Caco-2 (cell line): ENCODE measurements around the gene BUB1B. TPM values are rescaled to one million over a fixed set of nuclear protein-coding genes. Genes with fewer than 3 reads are reported as not detected.

ENCODE experiments used
- BruUV-seq: library from RNA; stranded (reverse); fragments of 400-500 nt; replicated peaks from 2 replicates; lab custom pipeline; 2021; lab: Mats Ljungman, UMichigan
- CTCF ChIA-PET: fragments of 300-600 bp; sonication (Branson Sonifier 250); formaldehyde crosslinking; loops from one replicate; lab custom pipeline; 2022; ENCODE audit warnings: antibody characterized with exemption; lab: Charles Lee
- POLR2A ChIA-PET: fragments of 300-600 bp; sonication (Branson Sonifier 250); formaldehyde crosslinking; loops from one replicate; lab custom pipeline; 2022; ENCODE audit warnings: antibody characterized with exemption; lab: Charles Lee
- DNase-seq, 2 experiments: peaks; one replicate each; pipeline versions ENCODE4 v3.0.0 to v3.0.0-alpha.2; 2020 to 2022
- H3K27me3 ChIP-seq: replicated peaks from 2 replicates; pipeline ENCODE4 v1.6.0; 2011; ENCODE audit warnings: low read length; ENCODE audit not compliant: control insufficient read depth, insufficient read depth
- H3K36me3 ChIP-seq: 2 replicates; pipeline ENCODE4 v1.5.1; 2011; ENCODE audit warnings: low read length; ENCODE audit not compliant: control insufficient read depth, insufficient read depth
- H3K4me1 ChIP-seq: fragments of 250-450 bp; sonication (Bioruptor Pico); 2 replicates; pipeline ENCODE4 v1.5.1; 2020; ENCODE audit warnings: mild to moderate bottlenecking
- H3K4me3 ChIP-seq: 2 replicates; pipeline ENCODE4 v1.5.1; 2011; ENCODE audit warnings: low read depth, mild to moderate bottlenecking, control low read depth, low read length
- H3K9me3 ChIP-seq: fragments of 250-450 bp; sonication (Bioruptor Pico); 2 replicates; pipeline ENCODE4 v1.5.1; 2020; ENCODE audit warnings: mild to moderate bottlenecking, moderate library complexity
- H3K27ac Mint-ChIP-seq: one replicate; pipeline ENCODE4 v1.8.0; 2022; ENCODE audit warnings: mixed read lengths; ENCODE audit not compliant: unreplicated experiment
- H3K27me3 Mint-ChIP-seq: one replicate; pipeline ENCODE4 v1.8.0; 2022; ENCODE audit warnings: mixed read lengths; ENCODE audit not compliant: insufficient read depth, unreplicated experiment
- H3K36me3 Mint-ChIP-seq: one replicate; pipeline ENCODE4 v1.8.0; 2022; ENCODE audit warnings: mild to moderate bottlenecking, mixed read lengths; ENCODE audit not compliant: insufficient read depth, unreplicated experiment
- H3K4me1 Mint-ChIP-seq: one replicate; pipeline ENCODE4 v1.8.0; 2022; ENCODE audit warnings: low read depth, mixed read lengths; ENCODE audit not compliant: unreplicated experiment
- H3K4me3 Mint-ChIP-seq: one replicate; pipeline ENCODE4 v1.8.0; 2022; ENCODE audit warnings: mild to moderate bottlenecking, moderate library complexity, mixed read lengths; ENCODE audit not compliant: unreplicated experiment
- H3K9me3 Mint-ChIP-seq: one replicate; pipeline ENCODE4 v1.8.0; 2022; ENCODE audit warnings: mixed read lengths; ENCODE audit not compliant: unreplicated experiment
- intact Hi-C: fragments of 100-400 bp; cut with micrococcal nuclease; formaldehyde crosslinking; loops from one replicate; pipeline ENCODE4 v1.10.0; 2022; ENCODE audit not compliant: unreplicated experiment
- total RNA-seq: library from RNA; stranded (reverse); gene quantifications from 2 replicates; pipeline ENCODE4 v1.2.3, GENCODE V29; 2022
- TF ChIP-seq, protein P1 (sequence below), 2 experiments: fragments of 200-600 bp in 1 of 2; IDR thresholded peaks; 1 replicate in 1 of 2; 2 replicates in 1 of 2; pipeline versions ENCODE4 v1.5.1 to v1.8.0; 2011 to 2022; ENCODE audit warnings: antibody characterized with exemption in 1 of 2, control low read depth in 1 of 2, inconsistent platforms in 1 of 2, low read depth in 1 of 2, low read length in 1 of 2, mild to moderate bottlenecking in 1 of 2, moderate library complexity in 1 of 2; ENCODE audit not compliant: insufficient read depth in 1 of 2, severe bottlenecking in 1 of 2, unreplicated experiment in 1 of 2

The BUB1B gene
- total RNA-seq, 1 experiment from 2014 or later, result 73.5 TPM

- H3K36me3 ChIP-seq, result no peaks in the 10 kb centered on the region; the same call in 1 of the 2 replicates
- ChIA-PET POLR2A (no interaction called here), CTCF (interaction anchor here (1.0 to 1.4 kb wide), 2 partner anchors 14 to 48 kb away, joined by 3 to 4 read pairs; no protein-coding TSS in a partner anchor)
- H3K27me3 ChIP-seq, result no peaks in the 10 kb centered on the region
- H3K27ac Mint-ChIP-seq, result no peak overlapping the region
- TF ChIP-seq, protein P1, sequence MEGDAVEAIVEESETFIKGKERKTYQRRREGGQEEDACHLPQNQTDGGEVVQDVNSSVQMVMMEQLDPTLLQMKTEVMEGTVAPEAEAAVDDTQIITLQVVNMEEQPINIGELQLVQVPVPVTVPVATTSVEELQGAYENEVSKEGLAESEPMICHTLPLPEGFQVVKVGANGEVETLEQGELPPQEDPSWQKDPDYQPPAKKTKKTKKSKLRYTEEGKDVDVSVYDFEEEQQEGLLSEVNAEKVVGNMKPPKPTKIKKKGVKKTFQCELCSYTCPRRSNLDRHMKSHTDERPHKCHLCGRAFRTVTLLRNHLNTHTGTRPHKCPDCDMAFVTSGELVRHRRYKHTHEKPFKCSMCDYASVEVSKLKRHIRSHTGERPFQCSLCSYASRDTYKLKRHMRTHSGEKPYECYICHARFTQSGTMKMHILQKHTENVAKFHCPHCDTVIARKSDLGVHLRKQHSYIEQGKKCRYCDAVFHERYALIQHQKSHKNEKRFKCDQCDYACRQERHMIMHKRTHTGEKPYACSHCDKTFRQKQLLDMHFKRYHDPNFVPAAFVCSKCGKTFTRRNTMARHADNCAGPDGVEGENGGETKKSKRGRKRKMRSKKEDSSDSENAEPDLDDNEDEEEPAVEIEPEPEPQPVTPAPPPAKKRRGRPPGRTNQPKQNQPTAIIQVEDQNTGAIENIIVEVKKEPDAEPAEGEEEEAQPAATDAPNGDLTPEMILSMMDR (IDR thresholded peaks at IDR 0.05; ENCODE audit: insufficient read depth in 1 of 2, low read depth in 1 of 2, low read length in 1 of 2, severe bottlenecking in 1 of 2, unreplicated experiment in 1 of 2), result no peak
- H3K4me3 Mint-ChIP-seq, result no peak overlapping the region
- no peak overlapping the region for H3K4me3 ChIP-seq
- no peaks in the 10 kb centered on the region for H3K4me1 ChIP-seq
- no peaks in the 10 kb centered on the region for H3K36me3 Mint-ChIP-seq
- H3K27me3 Mint-ChIP-seq, result no peaks in the 10 kb centered on the region
- intact Hi-C loops, result no loop called here
- no peaks in the 10 kb centered on the region for H3K4me1 Mint-ChIP-seq
- H3K9me3 Mint-ChIP-seq, result no peaks in the 10 kb centered on the region
- BruUV-seq, result no TSS peak
- no peak for DNase-seq
- no peaks in the 10 kb centered on the region for H3K9me3 ChIP-seq
Measured at GRCh38 chr15:40265355-40265754, 104.5 kb downstream of the BUB1B start.

DNA sequence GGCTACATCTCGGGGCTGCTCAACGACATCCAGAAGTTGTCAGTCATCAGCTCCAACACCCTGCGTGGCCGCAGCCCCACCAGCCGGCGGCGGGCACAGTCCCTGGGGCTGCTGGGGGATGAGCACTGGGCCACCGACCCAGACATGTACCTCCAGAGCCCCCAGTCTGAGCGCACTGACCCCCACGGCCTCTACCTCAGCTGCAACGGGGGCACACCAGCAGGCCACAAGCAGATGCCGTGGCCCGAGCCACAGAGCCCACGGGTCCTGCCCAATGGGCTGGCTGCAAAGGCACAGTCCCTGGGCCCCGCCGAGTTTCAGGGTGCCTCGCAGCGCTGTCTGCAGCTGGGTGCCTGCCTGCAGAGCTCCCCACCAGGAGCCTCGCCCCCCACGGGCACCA, 105.0 kb downstream of the BUB1B start:
- H3K4me3 ChIP-seq, result no peak overlapping the region
- Mint-ChIP-seq H3K36me3 (no peaks in the 10 kb centered on the region), H3K27ac (no peak overlapping the region), H3K27me3 (no peaks in the 10 kb centered on the region), H3K4me3 (no peak overlapping the region), H3K4me1 (no peaks in the 10 kb centered on the region), H3K9me3 (no peaks in the 10 kb centered on the region)
- no peaks in the 10 kb centered on the region; the same call in 1 of the 2 replicates for H3K36me3 ChIP-seq
- TF ChIP-seq, protein P1 (IDR thresholded peaks at IDR 0.05; ENCODE audit: insufficient read depth in 1 of 2, low read depth in 1 of 2, low read length in 1 of 2, severe bottlenecking in 1 of 2, unreplicated experiment in 1 of 2), result no peak
- H3K4me1 ChIP-seq, result no peaks in the 10 kb centered on the region
- BruUV-seq, result no TSS peak
- no peaks in the 10 kb centered on the region for H3K27me3 ChIP-seq
- H3K9me3 ChIP-seq, result no peaks in the 10 kb centered on the region
- DNase-seq, result no peak
- ChIA-PET POLR2A (no interaction called here), CTCF (no interaction called here)
- intact Hi-C loops, result no loop called here

DNA sequence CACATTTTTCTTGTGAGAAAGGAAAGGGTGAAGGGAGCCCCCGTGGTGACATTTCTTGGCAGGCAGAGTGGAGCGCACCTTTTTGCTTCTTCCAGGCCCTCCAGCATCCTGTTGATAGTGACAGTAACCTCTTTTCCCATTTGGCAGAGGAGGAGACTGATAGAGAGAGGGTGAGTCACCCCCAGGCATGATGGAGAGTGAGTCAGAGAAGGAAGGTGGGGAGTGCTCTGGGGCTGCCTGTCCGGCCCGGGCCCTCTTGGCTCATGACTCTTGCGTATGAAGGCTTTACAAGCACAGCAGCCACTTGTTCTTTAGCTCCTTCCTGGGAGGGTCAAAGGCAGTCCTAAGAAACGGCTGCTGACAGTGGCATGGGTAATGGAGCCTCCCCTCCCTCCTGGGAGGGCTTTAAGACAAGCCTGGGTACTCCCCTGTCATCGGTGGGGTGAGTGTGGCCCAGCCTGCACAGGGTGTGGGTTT, 106.0 kb downstream of the BUB1B start:
- Mint-ChIP-seq H3K4me3 (no peak overlapping the region), H3K27me3 (no peaks in the 10 kb centered on the region), H3K27ac (no peak overlapping the region), H3K9me3 (no peaks in the 10 kb centered on the region), H3K36me3 (no peaks in the 10 kb centered on the region), H3K4me1 (no peaks in the 10 kb centered on the region)
- no peak overlapping the region for H3K4me3 ChIP-seq
- H3K9me3 ChIP-seq, result no peaks in the 10 kb centered on the region
- intact Hi-C loops, result no loop called here
- no peak for DNase-seq
- TF ChIP-seq, protein P1 (IDR thresholded peaks at IDR 0.05; ENCODE audit: insufficient read depth in 1 of 2, low read depth in 1 of 2, low read length in 1 of 2, severe bottlenecking in 1 of 2, unreplicated experiment in 1 of 2), result no peak
- no peaks in the 10 kb centered on the region for H3K27me3 ChIP-seq
- POLR2A ChIA-PET, result no interaction called here
- H3K36me3 ChIP-seq, result no peaks in the 10 kb centered on the region; the same call in 1 of the 2 replicates
- CTCF ChIA-PET, result interaction anchor here (1.5 to 2.0 kb wide), 2 partner anchors 12 to 50 kb away, joined by 3 to 10 read pairs; no protein-coding TSS in a partner anchor
- no peaks in the 10 kb centered on the region for H3K4me1 ChIP-seq
- BruUV-seq, result no TSS peak
